ENCODE data around the gene CENPT. TPM values are rescaled to one million over a fixed set of nuclear protein-coding genes. Genes with fewer than 3 reads are reported as not detected.

CENPT gene
- total and polyA plus RNA-seq, 2 donors (not counting 1 experiment from before 2014, with no cell fraction given), result 75.0 to 169 TPM

DNA sequence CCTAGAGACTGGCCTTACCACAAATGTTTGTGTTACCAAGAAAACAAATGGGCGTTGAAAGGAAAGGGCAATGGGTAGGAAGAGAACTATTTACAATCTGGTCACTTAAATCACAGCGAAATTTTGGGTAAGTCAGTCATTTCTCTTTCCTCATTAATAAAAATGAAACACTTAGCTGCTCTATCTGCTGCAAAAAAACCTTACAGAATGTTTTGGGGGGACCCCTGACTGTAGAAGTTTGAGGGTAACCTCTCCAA, 1.5 kb downstream of the CENPT start:
- H3K27me3 Mint-ChIP-seq, result no peaks in the 10 kb centered on the region
- intact Hi-C loops (cut with micrococcal nuclease), result loop anchor here (1.0 to 10.0 kb wide), 10 partner anchors 13 to 1091 kb away; partner anchors contain the start of genes ATP6V0D1, CTCF, DYNC1LI2 and GFOD2
- Histone ChIP-seq H3K36me3 (replicated peaks in 1 of 2; ENCODE audit: control extremely low read depth in 1 of 2, control insufficient read depth in 1 of 2, extremely low read depth in 1 of 2, insufficient read depth in 2 of 2, low read length in 1 of 2) (no peaks in the 10 kb centered on the region), H3K4me2 (replicated peaks; ENCODE audit: low read depth, low read length, poor library complexity, severe bottlenecking) (peak overlapping the region; percentile 97), H3K9ac (ENCODE audit: low read length) (peak overlapping the region; percentile 85), H2AFZ (ENCODE audit: insufficient read depth, low read depth, low read length, poor library complexity, severe bottlenecking) (peak overlapping the region; percentile 93), H3K9me3 (ENCODE audit: control extremely low read depth in 1 of 3, control insufficient read depth in 2 of 3, insufficient read depth in 1 of 3, low read length in 2 of 3) (peaks cover 0 to 5% (median 0%) of the 10 kb centered on the region in 3 donors), H3K79me2 (ENCODE audit: control insufficient read depth, insufficient read depth, low read length) (peaks cover 64% of the 10 kb centered on the region), H3K27me3 (replicated peaks in 1 of 4; ENCODE audit: control extremely low read depth in 1 of 4, control insufficient read depth in 3 of 4, insufficient read depth in 4 of 4, low read length in 3 of 4) (no peaks in the 10 kb centered on the region), H3K4me3 (ENCODE audit: control extremely low read depth in 1 of 5, extremely low read depth in 1 of 5, insufficient read depth in 1 of 5, low read depth in 2 of 5, low read length in 4 of 5) (peak overlapping the region; percentile 64 to 92 (median 85)), H4K20me1 (ENCODE audit: control insufficient read depth, insufficient read depth, low read length, poor library complexity, severe bottlenecking) (peaks cover 36% of the 10 kb centered on the region), H3K4me1 (ENCODE audit: control insufficient read depth in 2 of 2, insufficient read depth in 2 of 2, low read length in 2 of 2) (peaks cover 39 to 53% of the 10 kb centered on the region in 2 donors), H3K27ac (ENCODE audit: low read length in 2 of 2) (peak overlapping the region; percentile 54 to 81)
- no peak for DNase-seq
- no peaks in the 10 kb centered on the region for H3K9me3 Mint-ChIP-seq (ENCODE audit: insufficient read depth)
- H3K4me3 Mint-ChIP-seq, result peak overlapping the region; percentile 92
- H3K27ac Mint-ChIP-seq, result peak overlapping the region; percentile 93
- ChIA-PET CTCF (interaction anchor here (0.8 to 3.5 kb wide), 8 partner anchors 13 to 179 kb away, joined by 3 to 12 read pairs (median 4); partner anchors contain the start of gene EDC4), POLR2A (interaction anchor here (0.6 to 2.0 kb wide), 4 partner anchors 39 to 1125 kb away, joined by 3 to 11 read pairs (median 4); partner anchors contain the start of genes PSMB10, RANBP10 and TSNAXIP1)
- WGBS (ENCODE audit: insufficient coverage), result 0% methylated on average over 1 of the region's 2 CpGs
- no peak for ATAC-seq (ENCODE audit: low read depth)
- peaks cover 52% of the 10 kb centered on the region for H3K4me1 Mint-ChIP-seq
- TF ChIP-seq, protein P1, sequence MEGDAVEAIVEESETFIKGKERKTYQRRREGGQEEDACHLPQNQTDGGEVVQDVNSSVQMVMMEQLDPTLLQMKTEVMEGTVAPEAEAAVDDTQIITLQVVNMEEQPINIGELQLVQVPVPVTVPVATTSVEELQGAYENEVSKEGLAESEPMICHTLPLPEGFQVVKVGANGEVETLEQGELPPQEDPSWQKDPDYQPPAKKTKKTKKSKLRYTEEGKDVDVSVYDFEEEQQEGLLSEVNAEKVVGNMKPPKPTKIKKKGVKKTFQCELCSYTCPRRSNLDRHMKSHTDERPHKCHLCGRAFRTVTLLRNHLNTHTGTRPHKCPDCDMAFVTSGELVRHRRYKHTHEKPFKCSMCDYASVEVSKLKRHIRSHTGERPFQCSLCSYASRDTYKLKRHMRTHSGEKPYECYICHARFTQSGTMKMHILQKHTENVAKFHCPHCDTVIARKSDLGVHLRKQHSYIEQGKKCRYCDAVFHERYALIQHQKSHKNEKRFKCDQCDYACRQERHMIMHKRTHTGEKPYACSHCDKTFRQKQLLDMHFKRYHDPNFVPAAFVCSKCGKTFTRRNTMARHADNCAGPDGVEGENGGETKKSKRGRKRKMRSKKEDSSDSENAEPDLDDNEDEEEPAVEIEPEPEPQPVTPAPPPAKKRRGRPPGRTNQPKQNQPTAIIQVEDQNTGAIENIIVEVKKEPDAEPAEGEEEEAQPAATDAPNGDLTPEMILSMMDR (IDR thresholded peaks at IDR 0.05), result no peak
- TF ChIP-seq EZH2 (IDR thresholded peaks at IDR 0.05; ENCODE audit: borderline replicate concordance, insufficient read depth, low read depth, low read length, poor library complexity, severe bottlenecking), result no peak
